A673 (cell line): Measurements from ENCODE around the gene BICD2. TPM values are rescaled to one million over a fixed set of nuclear protein-coding genes. Genes with fewer than 3 reads are reported as not detected.

Source experiments
- BruUV-seq: library from RNA; stranded (reverse); fragments of 400-500 nt; replicated peaks from 2 replicates; lab custom pipeline; 2021; lab: Mats Ljungman, UMichigan
- CTCF ChIA-PET: fragments of 300-600 bp; sonication (Branson Sonifier 250); formaldehyde crosslinking; loops from one replicate; lab custom pipeline; 2022; ENCODE audit warnings: antibody characterized with exemption; lab: Charles Lee
- POLR2A ChIA-PET: fragments of 300-600 bp; sonication (Branson Sonifier 250); formaldehyde crosslinking; loops from one replicate; lab custom pipeline; 2022; ENCODE audit warnings: antibody characterized with exemption; ENCODE audit not compliant: low non-redundant PET; lab: Charles Lee
- DNase-seq: peaks from one replicate; pipeline ENCODE4 v3.0.0-alpha.2; 2015; ENCODE audit warnings: low spot score
- H3K27ac ChIP-seq: fragments of 200-600 bp; sonication (generic); 2 replicates; pipeline ENCODE4 v1.5.1; 2016; ENCODE audit warnings: mixed run types, low read depth, mild to moderate bottlenecking, mixed read lengths, antibody characterized with exemption, low read length; ENCODE audit not compliant: poor library complexity, severe bottlenecking
- H3K27me3 ChIP-seq: fragments of 200-600 bp; sonication (generic); replicated peaks from 2 replicates; pipeline ENCODE4 v1.6.1; 2017; ENCODE audit warnings: mixed run types, low read depth, mild to moderate bottlenecking, mixed read lengths, antibody characterized with exemption, low read length; ENCODE audit not compliant: insufficient read depth, poor library complexity
- H3K36me3 ChIP-seq: fragments of 200-600 bp; sonication (generic); 2 replicates; pipeline ENCODE4 v1.6.1; 2016; ENCODE audit warnings: mixed run types, mild to moderate bottlenecking, mixed read lengths, antibody characterized with exemption, low read length; ENCODE audit not compliant: insufficient read depth, poor library complexity, severe bottlenecking
- H3K4me1 ChIP-seq: fragments of 200-600 bp; sonication (generic); 2 replicates; pipeline ENCODE4 v1.6.1; 2017; ENCODE audit warnings: mixed run types, mild to moderate bottlenecking, mixed read lengths, antibody characterized with exemption, low read length; ENCODE audit not compliant: insufficient read depth, poor library complexity, severe bottlenecking
- H3K4me3 ChIP-seq: fragments of 200-600 bp; sonication (generic); 2 replicates; pipeline ENCODE4 v1.5.1; 2016; ENCODE audit warnings: low read depth, mixed run types, mild to moderate bottlenecking, mixed read lengths, low read length; ENCODE audit not compliant: poor library complexity, severe bottlenecking
- H3K9me3 ChIP-seq: fragments of 200-600 bp; sonication (generic); 2 replicates; pipeline ENCODE4 v1.6.1; 2016; ENCODE audit warnings: mixed run types, low read depth, mild to moderate bottlenecking, mixed read lengths, antibody characterized with exemption, low read length; ENCODE audit not compliant: poor library complexity, severe bottlenecking
- EZH2 ChIP-seq: fragments of 200-600 bp; sonication (generic); IDR thresholded peaks from 2 replicates; pipeline ENCODE4 v1.6.1; 2017; ENCODE audit warnings: borderline replicate concordance, low read depth, mild to moderate bottlenecking, mixed read lengths, antibody characterized with exemption, low read length; ENCODE audit not compliant: poor library complexity, severe bottlenecking
- intact Hi-C: fragments of 100-400 bp; cut with micrococcal nuclease; formaldehyde crosslinking; loops from one replicate; pipeline ENCODE4 v1.10.0; 2022; ENCODE audit not compliant: unreplicated experiment
- total RNA-seq: library from RNA; stranded (reverse); gene quantifications from 2 replicates; pipeline ENCODE4 v1.2.3, GENCODE V29; 2021
- TF ChIP-seq, protein P1 (sequence below): fragments of 300-800, 200-600 bp; sonication (generic); conservative IDR thresholded peaks from 2 replicates; pipeline ENCODE4 v1.5.1; 2017; ENCODE audit warnings: low read depth, mild to moderate bottlenecking, antibody characterized with exemption, low read length, moderate library complexity, mixed read lengths

The BICD2 gene
- total RNA-seq, 1 experiment from 2014 or later = 47.8 TPM

DNA sequence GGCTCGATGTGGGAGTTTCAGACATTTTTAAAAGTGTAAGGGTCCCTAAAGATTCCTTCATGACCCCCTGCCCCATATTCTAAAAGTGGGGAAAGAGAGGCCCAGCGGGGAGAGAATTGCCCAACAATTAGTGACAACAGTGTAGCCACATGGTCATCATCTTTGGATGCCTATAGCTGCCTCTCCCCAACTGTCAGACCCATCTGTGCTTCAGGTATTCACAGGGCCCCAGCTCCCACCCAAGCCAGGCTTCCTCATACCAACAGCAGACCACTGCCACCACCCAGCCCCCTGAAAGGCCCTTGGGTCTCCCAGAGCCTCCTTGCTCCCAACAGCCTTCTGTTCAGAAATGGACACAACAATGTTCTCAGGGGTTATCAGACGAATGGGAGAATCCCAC is 4.1 kb downstream of the BICD2 start:
- Histone ChIP-seq H3K4me3 (no peak overlapping the region), H3K4me1 (peaks cover 10% of the 10 kb centered on the region), H3K36me3 (no peaks in the 10 kb centered on the region), H3K27me3 (no peaks in the 10 kb centered on the region), H3K9me3 (no peaks in the 10 kb centered on the region), H3K27ac (no peak overlapping the region)
- POLR2A ChIA-PET = no interaction called here
- TF ChIP-seq, protein P1, sequence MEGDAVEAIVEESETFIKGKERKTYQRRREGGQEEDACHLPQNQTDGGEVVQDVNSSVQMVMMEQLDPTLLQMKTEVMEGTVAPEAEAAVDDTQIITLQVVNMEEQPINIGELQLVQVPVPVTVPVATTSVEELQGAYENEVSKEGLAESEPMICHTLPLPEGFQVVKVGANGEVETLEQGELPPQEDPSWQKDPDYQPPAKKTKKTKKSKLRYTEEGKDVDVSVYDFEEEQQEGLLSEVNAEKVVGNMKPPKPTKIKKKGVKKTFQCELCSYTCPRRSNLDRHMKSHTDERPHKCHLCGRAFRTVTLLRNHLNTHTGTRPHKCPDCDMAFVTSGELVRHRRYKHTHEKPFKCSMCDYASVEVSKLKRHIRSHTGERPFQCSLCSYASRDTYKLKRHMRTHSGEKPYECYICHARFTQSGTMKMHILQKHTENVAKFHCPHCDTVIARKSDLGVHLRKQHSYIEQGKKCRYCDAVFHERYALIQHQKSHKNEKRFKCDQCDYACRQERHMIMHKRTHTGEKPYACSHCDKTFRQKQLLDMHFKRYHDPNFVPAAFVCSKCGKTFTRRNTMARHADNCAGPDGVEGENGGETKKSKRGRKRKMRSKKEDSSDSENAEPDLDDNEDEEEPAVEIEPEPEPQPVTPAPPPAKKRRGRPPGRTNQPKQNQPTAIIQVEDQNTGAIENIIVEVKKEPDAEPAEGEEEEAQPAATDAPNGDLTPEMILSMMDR = no peak
- no peak for TF ChIP-seq EZH2
- intact Hi-C loops = no loop called here
- BruUV-seq = no TSS peak
- CTCF ChIA-PET = no interaction called here
- DNase-seq = no peak

GRCh38 chr9:92760070-92760469 is 4.6 kb downstream of the BICD2 start:
- intact Hi-C loops = no loop called here
- Histone ChIP-seq H3K4me3 (no peak overlapping the region), H3K9me3 (no peaks in the 10 kb centered on the region), H3K4me1 (peaks cover 10% of the 10 kb centered on the region), H3K36me3 (no peaks in the 10 kb centered on the region), H3K27ac (no peak overlapping the region), H3K27me3 (no peaks in the 10 kb centered on the region)
- no peak for DNase-seq
- BruUV-seq = no TSS peak
- CTCF ChIA-PET = no interaction called here
- TF ChIP-seq, protein P1 = no peak
- TF ChIP-seq EZH2 = no peak
- POLR2A ChIA-PET = no interaction called here

DNA sequence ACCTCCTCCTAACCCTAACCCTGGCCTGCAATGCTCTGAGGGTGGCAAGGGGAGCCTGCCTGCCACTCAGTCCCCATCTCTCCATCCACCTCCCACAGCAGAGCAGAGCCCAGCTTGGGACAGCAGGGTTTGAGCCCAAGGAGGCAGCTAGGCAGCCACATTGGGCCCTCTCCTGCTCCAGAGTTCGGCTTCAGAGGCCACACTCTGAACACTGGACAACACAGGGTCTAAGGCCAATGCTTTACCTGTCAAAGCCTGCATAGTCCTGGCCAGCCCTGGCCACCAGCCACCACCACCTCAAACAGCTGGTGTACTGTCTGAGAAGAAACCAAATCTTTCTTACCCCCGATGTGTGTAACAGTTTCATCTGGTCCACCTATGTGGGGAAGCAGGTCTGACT is 5.2 kb downstream of the BICD2 start:
- ChIA-PET POLR2A (no interaction called here), CTCF (interaction anchor here (0.6 kb wide), 1 partner anchor 304 kb away, joined by 3 read pairs; no protein-coding TSS in a partner anchor)
- intact Hi-C loops = no loop called here
- DNase-seq = no peak
- H3K4me1 ChIP-seq = peaks cover 10% of the 10 kb centered on the region
- H3K27me3 ChIP-seq = no peaks in the 10 kb centered on the region
- H3K4me3 ChIP-seq = no peak overlapping the region
- BruUV-seq = no TSS peak
- no peaks in the 10 kb centered on the region for H3K9me3 ChIP-seq
- no peak overlapping the region for H3K27ac ChIP-seq
- TF ChIP-seq, protein P1 = no peak
- TF ChIP-seq EZH2 = no peak
- no peaks in the 10 kb centered on the region for H3K36me3 ChIP-seq
